Measurements from ENCODE around the gene TPRG1.

- TF ChIP-seq CTCF (IDR thresholded peaks at IDR 0.05; ENCODE audit: low read depth, low read length, poor library complexity, severe bottlenecking), result peak; percentile 50
- no peak for TF ChIP-seq EZH2phosphoT487 (IDR thresholded peaks at IDR 0.05; ENCODE audit: borderline replicate concordance, low read length)
Observed at GRCh38 chr3:189270248-189270832, 98.6 kb downstream of the TPRG1 start.

Measured in DOHH2 (cell line).